ENCODE results near the gene S100PBP. TPM values are rescaled to one million over a fixed set of nuclear protein-coding genes. Genes with fewer than 3 reads are reported as not detected.

The S100PBP gene
- total and polyA plus RNA-seq, 10 of the 15 experiments (the other 5 are each of a cell fraction or from before 2014, with no cell fraction given), result 17.0 to 98.3 (median 40.6) TPM

GRCh38 chr1:32782086-32782485, 35.4 kb upstream of the S100PBP start (continued):
- TF ChIP-seq ZNF592 (IDR thresholded peaks at IDR 0.05) (no peak), MEF2B (IDR thresholded peaks at IDR 0.05; ENCODE audit: partially characterized antibody, poor library complexity, severe bottlenecking) (no peak), TAF1 (IDR thresholded peaks at IDR 0.05; ENCODE audit: borderline replicate concordance, low read depth, low read length) (no peak), ZBTB4 (CRISPR knock-in tag; IDR thresholded peaks at IDR 0.05) (no peak), SKIL (IDR thresholded peaks at IDR 0.05; ENCODE audit: low read depth, poor library complexity, severe bottlenecking) (no peak), CREB1 (IDR thresholded peaks at IDR 0.05; ENCODE audit: low read depth) (no peak), RUNX3 (IDR thresholded peaks at IDR 0.05; ENCODE audit: low read length) (no peak), KLF5 (IDR thresholded peaks at IDR 0.05; ENCODE audit: partially characterized antibody) (no peak)
- TF ChIP-seq, protein P1, sequence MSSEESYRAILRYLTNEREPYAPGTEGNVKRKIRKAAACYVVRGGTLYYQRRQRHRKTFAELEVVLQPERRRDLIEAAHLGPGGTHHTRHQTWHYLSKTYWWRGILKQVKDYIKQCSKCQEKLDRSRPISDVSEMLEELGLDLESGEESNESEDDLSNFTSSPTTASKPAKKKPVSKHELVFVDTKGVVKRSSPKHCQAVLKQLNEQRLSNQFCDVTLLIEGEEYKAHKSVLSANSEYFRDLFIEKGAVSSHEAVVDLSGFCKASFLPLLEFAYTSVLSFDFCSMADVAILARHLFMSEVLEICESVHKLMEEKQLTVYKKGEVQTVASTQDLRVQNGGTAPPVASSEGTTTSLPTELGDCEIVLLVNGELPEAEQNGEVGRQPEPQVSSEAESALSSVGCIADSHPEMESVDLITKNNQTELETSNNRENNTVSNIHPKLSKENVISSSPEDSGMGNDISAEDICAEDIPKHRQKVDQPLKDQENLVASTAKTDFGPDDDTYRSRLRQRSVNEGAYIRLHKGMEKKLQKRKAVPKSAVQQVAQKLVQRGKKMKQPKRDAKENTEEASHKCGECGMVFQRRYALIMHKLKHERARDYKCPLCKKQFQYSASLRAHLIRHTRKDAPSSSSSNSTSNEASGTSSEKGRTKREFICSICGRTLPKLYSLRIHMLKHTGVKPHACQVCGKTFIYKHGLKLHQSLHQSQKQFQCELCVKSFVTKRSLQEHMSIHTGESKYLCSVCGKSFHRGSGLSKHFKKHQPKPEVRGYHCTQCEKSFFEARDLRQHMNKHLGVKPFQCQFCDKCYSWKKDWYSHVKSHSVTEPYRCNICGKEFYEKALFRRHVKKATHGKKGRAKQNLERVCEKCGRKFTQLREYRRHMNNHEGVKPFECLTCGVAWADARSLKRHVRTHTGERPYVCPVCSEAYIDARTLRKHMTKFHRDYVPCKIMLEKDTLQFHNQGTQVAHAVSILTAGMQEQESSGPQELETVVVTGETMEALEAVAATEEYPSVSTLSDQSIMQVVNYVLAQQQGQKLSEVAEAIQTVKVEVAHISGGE (CRISPR knock-in tag; IDR thresholded peaks at IDR 0.05), result no peak

Data from GM12878 (cell line).